Memory B cell (primary cell): ENCODE results near the gene SUSD2.
"Not testable (repeated sequence)": the region's sequence is repeated elsewhere in the genome, so short reads cannot be mapped to it uniquely, and the experiment has no call there.

Experiments
- ATAC-seq: fragments of 150-1000 bp; cut with Tn5 transposase; 2 replicates; pipeline ENCODE4 v1.10.0; 2021; ENCODE audit warnings: low read depth, mild to moderate bottlenecking, moderate library complexity
- DNase-seq, 2 donors: peaks; one replicate each; pipeline ENCODE4 v3.0.0; 2022; ENCODE audit warnings: low spot score in 2 of 2
- H3K27ac Mint-ChIP-seq: one replicate; pipeline ENCODE4 v1.8.0; 2022; ENCODE audit warnings: mild to moderate bottlenecking, moderate library complexity, mixed read lengths
- H3K27me3 Mint-ChIP-seq: one replicate; pipeline ENCODE4 v1.8.0; 2022; ENCODE audit warnings: mixed read lengths
- H3K36me3 Mint-ChIP-seq: one replicate; pipeline ENCODE4 v1.8.0; 2022; ENCODE audit warnings: mild to moderate bottlenecking, mixed read lengths
- H3K4me1 Mint-ChIP-seq: one replicate; pipeline ENCODE4 v1.8.0; 2022; ENCODE audit warnings: mixed read lengths
- H3K4me3 Mint-ChIP-seq: one replicate; pipeline ENCODE4 v1.8.0; 2022; ENCODE audit warnings: mild to moderate bottlenecking, moderate library complexity, mixed read lengths
- H3K9me3 Mint-ChIP-seq: one replicate; pipeline ENCODE4 v1.8.0; 2022; ENCODE audit warnings: mixed read lengths

Gene SUSD2

GRCh38 chr22:24201681-24202614 is 20.7 kb downstream of the SUSD2 start:
- Mint-ChIP-seq H3K9me3 (no peaks in the 10 kb centered on the region), H3K27ac (no peak overlapping the region), H3K4me3 (no peak overlapping the region), H3K4me1 (peaks cover 15% of the 10 kb centered on the region), H3K36me3 (no peaks in the 10 kb centered on the region), H3K27me3 (peaks cover 8% of the 10 kb centered on the region)
- DNase-seq (no peak), ATAC-seq (no peak)

DNA sequence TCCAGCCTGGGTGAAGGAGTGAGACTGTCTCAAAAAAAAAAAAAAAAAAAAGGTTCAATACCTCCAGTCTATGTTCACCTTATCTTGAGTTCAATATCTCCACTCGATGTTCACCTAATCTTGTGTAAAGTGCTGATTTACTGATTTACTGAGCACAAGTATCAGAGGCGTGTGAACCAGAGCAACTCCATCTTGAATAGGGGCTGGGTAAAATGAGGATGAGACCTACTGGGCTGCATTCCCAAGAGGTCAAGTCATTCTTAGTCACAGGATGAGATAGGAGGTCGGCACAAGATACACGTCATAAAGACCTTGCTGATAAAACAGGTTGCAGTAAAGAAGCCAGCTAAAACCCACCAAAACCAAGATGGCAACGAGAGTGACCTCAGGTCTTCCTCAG is 22.6 kb downstream of the SUSD2 start:
- H3K4me3 Mint-ChIP-seq, H3K27me3 Mint-ChIP-seq, DNase-seq, H3K27ac Mint-ChIP-seq, H3K9me3 Mint-ChIP-seq, H3K36me3 Mint-ChIP-seq, ATAC-seq: not testable (repeated sequence)
- H3K4me1 Mint-ChIP-seq, result peaks cover 12% of the 10 kb centered on the region

DNA sequence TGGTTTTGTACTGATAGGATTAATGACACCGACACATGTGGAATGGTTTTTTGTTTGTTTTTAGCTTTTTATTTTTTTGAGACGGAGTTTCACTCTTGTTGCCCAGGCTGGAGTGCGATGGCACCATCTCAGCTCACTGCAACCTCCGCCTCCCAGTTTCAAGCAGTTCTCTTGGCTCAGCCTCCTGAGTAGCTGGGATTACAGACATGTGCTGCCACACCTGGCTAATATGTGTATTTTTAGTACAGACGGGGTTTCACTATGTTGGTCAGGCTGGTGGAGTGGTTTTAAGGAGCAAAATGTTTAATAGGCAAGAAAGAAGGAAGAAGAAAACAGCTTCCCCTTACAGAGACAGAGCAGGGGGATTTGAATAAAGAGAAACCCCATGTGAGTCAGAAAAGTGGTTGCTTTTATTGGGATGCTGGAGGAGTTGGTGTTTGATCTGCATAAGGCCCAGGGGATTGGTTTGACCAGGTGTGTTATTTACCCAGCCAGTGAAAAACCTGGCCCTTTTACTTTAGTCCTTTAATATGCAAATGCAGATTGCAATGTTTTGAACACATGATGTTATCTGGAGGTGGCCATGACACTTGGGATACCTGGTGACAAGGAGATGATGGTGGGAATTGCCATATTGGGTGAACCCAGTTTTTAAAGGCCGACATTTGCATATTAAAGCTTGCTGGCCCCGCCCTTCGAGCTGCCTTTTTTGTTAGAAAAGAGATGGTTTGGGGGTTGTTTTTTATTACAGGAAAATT is 24.3 kb downstream of the SUSD2 start:
- Mint-ChIP-seq H3K27me3 (peaks cover 6% of the 10 kb centered on the region), H3K36me3 (no peaks in the 10 kb centered on the region), H3K9me3 (no peaks in the 10 kb centered on the region), H3K4me1 (peaks cover 12% of the 10 kb centered on the region), H3K27ac (no peak overlapping the region), H3K4me3 (no peak overlapping the region)
- ATAC-seq (no peak), DNase-seq (no peak)

GRCh38 chr22:24206460-24207263 is 25.4 kb downstream of the SUSD2 start:
- not testable (repeated sequence) for H3K27me3 Mint-ChIP-seq, ATAC-seq, H3K4me3 Mint-ChIP-seq, H3K9me3 Mint-ChIP-seq, H3K27ac Mint-ChIP-seq, H3K36me3 Mint-ChIP-seq, DNase-seq
- H3K4me1 Mint-ChIP-seq, result peaks cover 12% of the 10 kb centered on the region

- no peaks in the 10 kb centered on the region for H3K36me3 Mint-ChIP-seq
- no peak overlapping the region for H3K4me3 Mint-ChIP-seq
- H3K4me1 Mint-ChIP-seq, result peaks cover 12% of the 10 kb centered on the region
- H3K27me3 Mint-ChIP-seq, result no peaks in the 10 kb centered on the region
- H3K27ac Mint-ChIP-seq, result no peak overlapping the region
- DNase-seq, result no peak
- no peaks in the 10 kb centered on the region for H3K9me3 Mint-ChIP-seq
- ATAC-seq, result no peak
These were observed 26.2 kb downstream of the SUSD2 start for GRCh38 chr22:24207264-24208011.

DNA sequence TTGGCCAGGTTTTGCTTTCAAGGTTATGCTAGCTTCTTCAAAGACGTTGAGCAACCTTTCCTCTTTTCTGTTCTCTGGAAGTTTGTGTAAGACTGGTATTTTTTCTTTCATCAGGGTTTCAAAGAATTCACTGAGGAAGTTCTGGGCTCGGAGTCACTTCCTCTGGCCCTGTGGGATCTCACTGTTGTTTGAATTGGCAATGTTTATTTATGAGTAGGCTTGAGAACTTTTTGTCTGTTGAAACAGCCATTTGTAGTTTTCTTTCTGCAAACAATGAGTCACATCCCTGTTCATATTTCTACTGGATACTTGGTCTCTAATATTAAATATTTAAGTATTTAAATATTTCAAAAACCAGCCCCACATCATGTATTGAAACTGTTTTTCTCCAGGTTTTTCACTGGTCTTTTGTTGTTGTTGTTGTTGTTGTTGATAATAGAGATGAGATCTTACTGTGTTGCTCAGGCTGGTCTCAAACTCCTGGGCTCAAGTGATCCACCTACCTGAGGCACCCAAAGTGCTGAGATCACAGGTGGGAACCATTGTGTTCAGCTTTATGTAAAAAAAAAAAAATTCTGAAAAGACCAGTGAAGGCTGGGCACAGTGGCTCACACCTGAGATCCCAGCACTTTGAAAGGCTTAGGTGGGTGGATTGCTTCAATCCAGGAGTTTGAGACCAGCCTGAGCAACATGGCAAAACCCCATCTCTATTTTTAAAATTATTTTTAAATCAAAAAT is 26.9 kb downstream of the SUSD2 start:
- Mint-ChIP-seq H3K4me1 (peaks cover 12% of the 10 kb centered on the region), H3K9me3 (no peaks in the 10 kb centered on the region), H3K4me3 (no peak overlapping the region), H3K27ac (no peak overlapping the region), H3K27me3 (no peaks in the 10 kb centered on the region), H3K36me3 (no peaks in the 10 kb centered on the region)
- DNase-seq (no peak), ATAC-seq (no peak)

DNA sequence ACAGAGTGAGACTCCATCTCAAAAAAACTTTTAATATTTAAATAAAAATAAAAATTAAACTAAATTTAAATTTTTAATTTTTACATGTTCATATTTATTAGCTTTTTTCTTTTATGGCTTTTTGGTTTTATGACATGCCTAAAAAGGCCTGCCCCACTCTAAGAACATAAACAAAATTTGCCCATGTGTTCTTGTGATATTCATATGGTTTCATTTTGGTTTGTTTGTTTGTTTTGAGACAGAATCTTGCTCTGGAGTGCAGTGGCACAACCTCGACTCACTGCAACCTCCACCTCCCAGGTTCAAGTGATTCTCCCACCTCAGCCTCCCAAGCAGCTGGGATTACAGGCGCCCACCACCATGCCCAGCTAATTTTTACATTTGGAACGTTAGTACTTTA is 27.7 kb downstream of the SUSD2 start:
- no peak overlapping the region for H3K4me3 Mint-ChIP-seq
- no peak overlapping the region for H3K27ac Mint-ChIP-seq
- ATAC-seq, result no peak

DNA sequence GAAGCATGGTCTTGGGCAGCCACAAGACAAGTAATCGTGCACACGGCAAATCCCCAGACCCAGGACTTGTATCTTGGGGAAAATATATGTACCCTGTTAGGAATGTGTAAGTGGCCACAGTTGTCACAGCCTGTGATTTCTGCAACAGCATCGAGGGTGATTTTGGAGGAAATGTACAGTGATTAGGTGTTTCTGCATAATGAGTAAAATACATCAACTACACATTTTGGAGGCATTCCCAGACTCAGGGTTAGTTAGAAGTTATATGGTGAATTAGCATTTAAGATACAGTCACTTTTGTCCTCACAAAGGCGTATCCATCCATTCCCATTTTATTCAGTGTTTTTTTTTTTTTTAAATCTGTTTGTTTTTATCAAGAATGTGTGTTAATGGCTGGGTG is 28.4 kb downstream of the SUSD2 start:
- no peak for ATAC-seq
- H3K4me1 Mint-ChIP-seq, result peaks cover 12% of the 10 kb centered on the region

More for the DNA sequence above, 27.7 kb downstream of the SUSD2 start:
- Mint-ChIP-seq H3K4me1 (peaks cover 12% of the 10 kb centered on the region), H3K9me3 (no peaks in the 10 kb centered on the region), H3K27me3 (no peaks in the 10 kb centered on the region), H3K36me3 (no peaks in the 10 kb centered on the region)
- DNase-seq, result no peak

GRCh38 chr22:24210409-24210808 is 29.1 kb downstream of the SUSD2 start:
- H3K4me3 Mint-ChIP-seq, H3K36me3 Mint-ChIP-seq, H3K9me3 Mint-ChIP-seq, ATAC-seq, H3K27me3 Mint-ChIP-seq, H3K27ac Mint-ChIP-seq, DNase-seq: not testable (repeated sequence)
- H3K4me1 Mint-ChIP-seq, result peaks cover 12% of the 10 kb centered on the region

More for the DNA sequence above, 28.4 kb downstream of the SUSD2 start:
- Mint-ChIP-seq H3K9me3 (no peaks in the 10 kb centered on the region), H3K4me3 (no peak overlapping the region), H3K36me3 (no peaks in the 10 kb centered on the region), H3K27me3 (peaks cover 4% of the 10 kb centered on the region), H3K27ac (no peak overlapping the region)
- no peak for DNase-seq

DNA sequence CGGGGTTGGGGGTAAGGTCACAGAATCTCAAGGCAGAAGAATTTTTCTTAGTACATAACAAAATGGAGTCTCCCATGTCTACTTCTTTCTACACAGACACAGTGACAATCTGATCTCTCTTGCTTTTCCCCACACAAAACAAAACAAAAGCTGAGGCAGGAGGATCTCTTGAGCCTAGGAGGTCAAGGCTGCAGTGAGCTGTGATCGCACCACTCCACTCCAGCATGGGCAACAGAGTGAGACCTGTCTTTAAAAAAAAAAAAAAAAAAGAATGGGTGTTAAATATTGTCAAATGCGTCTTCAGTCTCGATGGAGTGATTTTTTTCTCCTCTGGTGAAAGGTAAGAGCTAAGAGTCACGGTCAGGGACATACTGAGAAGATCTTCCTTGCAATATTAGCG is 30.4 kb downstream of the SUSD2 start:
- H3K4me1 Mint-ChIP-seq, H3K36me3 Mint-ChIP-seq, H3K4me3 Mint-ChIP-seq, H3K27me3 Mint-ChIP-seq, DNase-seq, H3K9me3 Mint-ChIP-seq, ATAC-seq, H3K27ac Mint-ChIP-seq: not testable (repeated sequence)

DNA sequence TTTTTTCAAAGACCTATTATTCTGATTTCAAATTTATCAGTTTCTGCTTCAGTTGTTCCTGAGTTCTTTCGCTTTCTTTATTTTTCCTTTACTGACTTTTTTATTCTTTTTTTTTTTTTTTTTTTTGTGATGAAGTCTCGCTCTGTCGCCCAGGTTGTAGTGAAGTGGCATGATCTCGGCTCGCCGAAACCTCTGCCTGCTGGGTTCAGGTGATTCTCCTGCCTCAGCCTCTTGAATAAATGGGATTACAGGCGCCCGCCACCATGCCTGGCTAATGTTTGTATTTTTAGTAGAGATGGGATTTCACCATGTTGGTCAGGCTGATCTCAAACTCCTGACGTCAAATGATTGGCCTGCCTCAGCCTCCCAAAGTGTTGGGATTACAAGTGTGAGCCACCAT is 31.8 kb downstream of the SUSD2 start:
- not testable (repeated sequence) for H3K9me3 Mint-ChIP-seq, ATAC-seq, H3K4me1 Mint-ChIP-seq, DNase-seq, H3K36me3 Mint-ChIP-seq, H3K4me3 Mint-ChIP-seq, H3K27ac Mint-ChIP-seq, H3K27me3 Mint-ChIP-seq

DNA sequence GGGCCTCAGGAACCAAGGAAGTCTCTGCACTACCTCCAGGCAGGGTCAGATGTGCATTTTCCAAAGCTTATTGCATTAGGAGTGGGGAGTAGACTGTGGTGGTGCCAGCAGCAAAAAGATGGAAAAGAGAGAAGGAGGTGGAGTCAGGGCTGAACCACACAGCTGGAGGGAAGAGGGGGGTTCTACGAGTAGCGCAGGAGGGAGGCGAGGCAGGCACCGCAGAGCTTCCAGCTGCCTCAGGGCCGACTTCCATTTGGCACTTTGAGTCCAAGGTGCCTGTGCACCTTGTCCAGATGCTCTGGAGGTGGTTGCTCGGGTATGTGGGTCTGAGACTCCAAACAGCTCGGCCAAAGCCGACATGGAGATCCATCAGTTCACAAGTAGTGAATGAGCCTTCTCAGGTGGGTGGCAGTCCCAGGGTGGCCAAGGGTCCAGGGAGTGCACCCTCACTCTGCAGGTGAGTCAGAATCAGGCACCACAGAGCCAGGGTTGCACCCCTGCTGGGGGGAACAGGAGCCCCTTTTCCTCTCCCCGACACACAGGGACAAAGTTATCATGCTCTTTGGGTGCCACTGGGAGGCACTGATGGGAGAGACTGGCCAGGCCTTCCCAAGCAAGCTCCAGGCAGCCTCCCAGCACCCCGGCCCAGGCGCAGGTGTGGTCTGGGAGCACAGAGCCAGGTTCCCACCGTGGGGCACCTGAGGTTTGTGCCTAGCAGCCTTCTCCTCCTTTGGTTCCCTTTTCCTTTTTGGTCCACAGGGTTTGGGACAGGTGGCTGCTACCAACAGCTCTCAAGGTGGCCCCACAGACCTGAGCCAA is 33.4 kb downstream of the SUSD2 start:
- Mint-ChIP-seq H3K27ac (no peak overlapping the region), H3K36me3 (no peaks in the 10 kb centered on the region), H3K4me3 (no peak overlapping the region), H3K9me3 (no peaks in the 10 kb centered on the region), H3K4me1 (no peaks in the 10 kb centered on the region), H3K27me3 (peaks cover 5% of the 10 kb centered on the region)
- ATAC-seq (no peak), DNase-seq (no peak)
